Brain microvascular endothelial cell (primary cell): ENCODE measurements around the gene CALML4.

Experiments used
- DNase-seq: peaks from one replicate; pipeline ENCODE4 v3.0.0-alpha.2; 2020
- H3K27ac ChIP-seq: fragments of 250-450 bp; sonication (Bioruptor Pico); 2 replicates; pipeline ENCODE4 v1.5.1; 2020; ENCODE audit warnings: mild to moderate bottlenecking, moderate library complexity
- H3K27me3 ChIP-seq: fragments of 250-450 bp; sonication (Bioruptor Pico); replicated peaks from 2 replicates; pipeline ENCODE4 v1.5.1; 2020; ENCODE audit warnings: mild to moderate bottlenecking
- H3K36me3 ChIP-seq: fragments of 250-450 bp; sonication (Bioruptor Pico); replicated peaks from 2 replicates; pipeline ENCODE4 v1.5.1; 2020; ENCODE audit warnings: mild to moderate bottlenecking
- H3K4me3 ChIP-seq: 2 replicates; pipeline ENCODE4 v1.5.1; 2011; ENCODE audit warnings: low read depth, mild to moderate bottlenecking, control low read depth, low read length, moderate library complexity
- in situ Hi-C: cut with HindIII; loops from 2 replicates; pipeline ENCODE4 v1.10.0; 2017; ENCODE audit warnings: low sequenced_read_pairs, low pct_ligation_motif_present
- TF ChIP-seq, protein P1 (sequence below): IDR thresholded peaks from 2 replicates; pipeline ENCODE4 v1.5.1; 2011; ENCODE audit warnings: low read depth, mild to moderate bottlenecking, moderate library complexity, low read length, control low read depth, inconsistent platforms; ENCODE audit errors: missing control alignments

The CALML4 gene

DNA sequence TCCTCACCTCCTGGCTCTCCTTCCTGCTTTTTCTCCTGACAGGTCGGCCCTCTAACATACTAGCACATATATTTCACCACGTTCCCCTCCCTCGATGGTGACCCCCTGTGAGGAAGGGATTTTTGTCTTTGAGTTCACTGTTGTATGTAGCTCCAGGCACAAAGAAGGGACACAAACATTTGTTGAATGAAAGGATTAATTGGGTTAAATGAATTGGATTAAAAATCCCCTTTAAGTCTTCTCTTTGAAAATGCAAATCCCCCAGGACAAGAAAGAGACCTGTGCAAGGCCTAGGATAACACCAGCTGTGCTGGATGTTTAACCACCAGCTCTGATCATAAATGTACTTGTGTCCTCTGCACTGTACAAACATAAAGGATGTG lies 3.3 kb downstream of the CALML4 start:
- Histone ChIP-seq H3K36me3 (no peaks in the 10 kb centered on the region), H3K27me3 (no peaks in the 10 kb centered on the region), H3K4me3 (no peak overlapping the region), H3K27ac (no peak overlapping the region)
- DNase-seq: no peak
- in situ Hi-C loops: no loop called here
- TF ChIP-seq, protein P1, sequence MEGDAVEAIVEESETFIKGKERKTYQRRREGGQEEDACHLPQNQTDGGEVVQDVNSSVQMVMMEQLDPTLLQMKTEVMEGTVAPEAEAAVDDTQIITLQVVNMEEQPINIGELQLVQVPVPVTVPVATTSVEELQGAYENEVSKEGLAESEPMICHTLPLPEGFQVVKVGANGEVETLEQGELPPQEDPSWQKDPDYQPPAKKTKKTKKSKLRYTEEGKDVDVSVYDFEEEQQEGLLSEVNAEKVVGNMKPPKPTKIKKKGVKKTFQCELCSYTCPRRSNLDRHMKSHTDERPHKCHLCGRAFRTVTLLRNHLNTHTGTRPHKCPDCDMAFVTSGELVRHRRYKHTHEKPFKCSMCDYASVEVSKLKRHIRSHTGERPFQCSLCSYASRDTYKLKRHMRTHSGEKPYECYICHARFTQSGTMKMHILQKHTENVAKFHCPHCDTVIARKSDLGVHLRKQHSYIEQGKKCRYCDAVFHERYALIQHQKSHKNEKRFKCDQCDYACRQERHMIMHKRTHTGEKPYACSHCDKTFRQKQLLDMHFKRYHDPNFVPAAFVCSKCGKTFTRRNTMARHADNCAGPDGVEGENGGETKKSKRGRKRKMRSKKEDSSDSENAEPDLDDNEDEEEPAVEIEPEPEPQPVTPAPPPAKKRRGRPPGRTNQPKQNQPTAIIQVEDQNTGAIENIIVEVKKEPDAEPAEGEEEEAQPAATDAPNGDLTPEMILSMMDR: no peak

DNA sequence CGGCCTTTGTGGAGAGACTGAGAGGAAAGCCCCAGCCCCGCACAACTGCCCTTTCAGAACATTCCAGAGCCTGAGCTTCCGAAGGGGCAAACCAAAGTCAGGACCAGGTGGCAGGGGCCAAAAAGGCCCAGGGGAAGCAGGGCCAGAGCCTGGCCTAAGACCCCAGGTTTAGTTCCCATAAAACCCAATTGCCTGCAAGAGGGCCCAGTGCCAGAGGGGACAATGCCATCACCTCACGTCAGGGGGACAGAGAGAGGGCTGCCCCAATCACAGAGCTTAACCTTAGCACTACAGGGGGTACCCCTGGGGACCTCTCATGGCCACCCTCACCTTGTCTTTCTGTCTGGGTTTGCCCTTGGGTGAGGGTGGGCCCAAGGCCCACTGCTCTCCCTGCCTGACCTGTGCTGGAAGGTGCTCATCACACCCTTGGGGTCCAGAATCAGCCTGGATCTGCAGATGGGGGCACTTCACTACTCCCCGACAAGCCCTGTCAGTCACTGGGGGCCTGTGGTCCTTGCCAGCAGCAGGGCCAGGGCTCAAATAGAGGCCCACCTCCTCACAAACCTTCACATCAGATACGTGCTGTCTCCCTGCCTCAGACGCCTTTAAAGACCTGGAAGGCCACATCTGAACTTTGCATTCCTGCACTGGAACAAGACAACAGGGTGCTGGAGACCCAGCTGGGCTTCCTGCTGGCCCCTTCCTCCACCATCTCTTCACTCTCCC lies 3.8 kb downstream of the CALML4 start:
- in situ Hi-C loops: no loop called here
- no peaks in the 10 kb centered on the region for H3K36me3 ChIP-seq
- TF ChIP-seq, protein P1: no peak
- H3K27me3 ChIP-seq: no peaks in the 10 kb centered on the region
- no peak overlapping the region for H3K4me3 ChIP-seq
- DNase-seq: no peak
- no peak overlapping the region for H3K27ac ChIP-seq

DNA sequence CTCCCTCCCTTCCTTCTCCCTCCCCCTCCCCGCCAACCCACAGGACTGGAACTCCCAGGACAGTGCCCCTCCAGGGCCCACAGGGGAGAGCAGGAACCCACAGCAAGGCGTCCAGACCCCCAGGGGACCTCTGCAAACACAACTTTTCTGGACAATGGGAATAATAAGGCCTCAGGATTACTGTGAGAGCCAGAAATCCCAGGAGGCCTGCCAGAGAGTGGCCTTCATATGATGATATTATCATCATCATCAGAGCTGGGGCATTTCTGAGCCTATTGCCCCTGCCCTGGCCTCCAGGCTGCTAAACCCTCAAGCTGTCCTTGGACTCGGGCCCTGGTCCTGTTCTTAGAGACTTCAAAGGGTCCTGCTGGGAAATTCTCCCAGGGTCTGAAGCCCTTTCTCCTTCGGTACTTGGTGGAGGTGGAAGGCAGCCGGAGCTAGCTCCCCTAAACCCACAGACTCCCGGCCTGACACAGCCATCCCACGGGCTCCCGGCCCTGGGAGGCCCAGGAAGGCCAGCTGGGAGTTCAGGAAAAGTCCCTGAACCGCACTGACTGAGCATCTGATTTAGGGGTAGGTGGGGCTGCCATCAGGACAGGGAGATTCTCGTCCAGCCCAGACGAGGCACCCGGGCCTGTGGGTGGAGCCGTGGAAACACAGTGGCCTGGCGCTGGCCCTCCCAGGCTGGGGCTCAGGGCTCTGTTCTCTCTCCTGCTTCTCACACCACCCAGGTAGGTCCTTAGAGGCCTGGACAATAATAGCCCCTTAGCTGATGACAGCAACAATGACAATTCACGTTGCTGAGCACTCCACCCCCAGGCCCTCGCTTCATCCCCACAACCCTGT lies 4.9 kb downstream of the CALML4 start:
- Histone ChIP-seq H3K27me3 (no peaks in the 10 kb centered on the region), H3K36me3 (no peaks in the 10 kb centered on the region), H3K4me3 (no peak overlapping the region), H3K27ac (no peak overlapping the region)
- in situ Hi-C loops: no loop called here
- TF ChIP-seq, protein P1: peak; percentile 11
- DNase-seq: no peak

DNA sequence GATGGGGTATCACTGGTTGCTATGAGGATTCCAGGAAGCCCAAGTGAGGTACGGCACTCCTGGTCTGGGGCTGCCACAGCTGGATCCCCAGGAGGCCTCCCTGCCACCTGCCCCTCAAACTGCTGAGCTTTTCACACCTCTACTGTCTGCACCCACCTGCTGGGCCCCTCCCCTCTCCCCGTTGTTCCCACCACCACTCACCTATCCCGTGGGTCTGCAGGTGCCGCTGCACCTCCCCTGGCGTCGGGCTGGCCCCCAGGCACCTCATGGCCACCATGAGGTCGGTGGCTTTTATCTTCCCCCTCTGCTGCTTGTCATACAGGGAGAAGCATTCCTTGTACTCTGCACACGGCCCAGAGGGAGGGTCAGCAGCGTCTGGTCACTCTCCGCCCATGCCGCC lies 5.8 kb downstream of the CALML4 start:
- H3K27me3 ChIP-seq: no peaks in the 10 kb centered on the region
- no peak for DNase-seq
- no peak overlapping the region for H3K4me3 ChIP-seq
- no peaks in the 10 kb centered on the region for H3K36me3 ChIP-seq
- in situ Hi-C loops: no loop called here
- no peak overlapping the region for H3K27ac ChIP-seq
- TF ChIP-seq, protein P1: no peak

DNA sequence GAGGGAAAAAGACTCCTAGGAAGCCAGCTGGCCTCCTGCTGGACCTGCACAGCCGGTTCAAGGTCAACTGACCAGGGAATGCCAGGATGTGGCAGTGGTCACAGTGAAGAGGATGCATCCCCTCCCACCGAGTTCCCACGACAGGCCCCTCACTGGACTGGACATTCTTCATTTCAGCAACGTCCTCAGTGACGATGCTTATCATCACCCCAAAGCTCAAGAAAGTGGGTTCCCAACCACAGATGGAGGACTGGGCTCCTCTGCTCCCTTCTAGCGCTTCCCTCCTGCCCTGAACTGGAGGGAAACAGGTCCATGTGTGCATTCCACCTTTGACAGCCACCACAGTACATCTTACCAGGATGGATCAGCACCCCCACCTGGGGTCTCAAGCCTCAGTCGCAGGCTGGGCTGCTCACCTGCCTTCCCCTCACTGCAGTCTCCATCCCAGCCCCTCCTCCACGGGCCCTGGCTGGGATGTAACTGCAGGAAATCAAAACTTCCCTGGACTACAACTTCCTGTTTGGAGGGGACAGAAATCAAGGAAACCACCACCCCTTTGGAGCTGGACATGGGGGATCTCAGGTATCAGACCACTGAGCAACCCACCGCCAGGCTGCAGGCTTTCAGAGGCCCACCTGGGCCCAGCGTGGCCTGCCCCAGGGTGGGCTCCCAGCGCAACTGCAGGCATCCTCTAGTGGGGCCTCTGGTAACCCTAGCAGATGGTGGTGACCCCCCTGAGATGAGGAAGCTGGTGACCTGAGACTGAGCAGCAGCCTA lies 7.3 kb downstream of the CALML4 start:
- in situ Hi-C loops: no loop called here
- peaks cover 7% of the 10 kb centered on the region for H3K36me3 ChIP-seq
- DNase-seq: no peak

More for the DNA sequence above, 7.3 kb downstream of the CALML4 start:
- no peaks in the 10 kb centered on the region for H3K27me3 ChIP-seq
- H3K4me3 ChIP-seq: no peak overlapping the region
- no peak overlapping the region for H3K27ac ChIP-seq
- TF ChIP-seq, protein P1: no peak
